Skeletal muscle cell (primary cell): Measurements from ENCODE around the gene SAMD1.

Experiments
- DNase-seq: peaks from one replicate; pipeline ENCODE4 v3.0.0-alpha.2; 2010; ENCODE audit warnings: low read depth
- H3K4me3 ChIP-seq: 2 replicates; pipeline ENCODE4 v1.5.1; 2011; ENCODE audit warnings: low read depth, mild to moderate bottlenecking, control low read depth, low read length, moderate library complexity

Gene SAMD1

DNA sequence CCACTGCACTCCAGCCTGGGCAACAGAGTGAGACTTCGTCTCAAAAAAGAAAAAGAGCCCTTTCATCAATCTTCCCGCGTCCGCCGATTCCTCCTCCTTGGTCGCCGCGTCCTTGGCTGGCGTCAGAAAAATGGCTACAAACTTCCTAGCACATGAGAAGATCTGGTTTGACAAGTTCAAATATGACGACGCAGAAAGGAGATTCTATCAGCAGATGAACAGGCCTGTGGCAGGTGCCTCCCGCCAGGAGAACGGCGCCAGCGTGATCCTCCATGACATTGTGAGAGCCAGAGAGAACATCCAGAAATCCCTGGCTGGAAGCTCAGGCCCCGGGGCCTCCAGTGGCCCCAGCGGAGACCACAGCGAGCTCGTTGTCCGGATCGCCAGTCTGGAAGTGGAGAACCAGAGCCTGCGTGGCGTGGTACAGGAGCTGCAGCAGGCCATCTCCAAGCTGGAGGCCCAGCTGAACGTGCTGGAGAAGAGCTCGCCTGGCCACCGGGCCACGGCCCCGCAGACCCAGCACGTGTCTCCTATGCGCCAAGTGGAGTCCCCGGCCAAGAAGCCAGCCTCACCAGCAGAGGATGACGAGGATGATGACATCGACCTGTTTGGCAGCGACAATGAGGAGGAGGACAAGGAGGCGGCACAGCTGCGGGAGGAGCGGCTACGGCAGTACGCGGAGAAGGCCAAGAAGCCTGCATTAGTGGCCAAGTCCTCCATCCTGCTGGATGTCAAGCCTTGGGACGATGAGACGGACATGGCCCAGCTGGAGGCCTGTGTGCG lies 20.1 kb downstream of the SAMD1 start:
- no peak for DNase-seq
- H3K4me3 ChIP-seq = no peak overlapping the region

GRCh38 chr19:14066134-14066533 lies 24.4 kb downstream of the SAMD1 start:
- DNase-seq = no peak
- no peak overlapping the region for H3K4me3 ChIP-seq

- DNase-seq = no peak
- H3K4me3 ChIP-seq = no peak overlapping the region
Measured at GRCh38 chr19:14063105-14063504, 27.4 kb downstream of the SAMD1 start.

DNA sequence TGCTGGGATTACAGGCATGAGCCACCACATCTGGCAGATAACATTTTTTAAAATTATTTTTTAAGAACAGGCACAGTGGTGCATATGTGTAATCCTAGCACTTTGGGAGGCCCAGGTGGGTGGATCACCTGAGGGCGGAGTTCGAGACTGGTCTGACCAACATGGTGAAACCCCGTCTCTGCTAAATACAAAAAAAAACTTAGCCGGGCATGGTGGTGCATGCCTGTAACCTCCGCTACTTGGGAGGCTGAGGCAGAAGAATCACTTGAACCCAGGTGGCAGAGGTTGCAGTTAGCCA lies 28.0 kb downstream of the SAMD1 start:
- H3K4me3 ChIP-seq = no peak overlapping the region
- DNase-seq = no peak

DNA sequence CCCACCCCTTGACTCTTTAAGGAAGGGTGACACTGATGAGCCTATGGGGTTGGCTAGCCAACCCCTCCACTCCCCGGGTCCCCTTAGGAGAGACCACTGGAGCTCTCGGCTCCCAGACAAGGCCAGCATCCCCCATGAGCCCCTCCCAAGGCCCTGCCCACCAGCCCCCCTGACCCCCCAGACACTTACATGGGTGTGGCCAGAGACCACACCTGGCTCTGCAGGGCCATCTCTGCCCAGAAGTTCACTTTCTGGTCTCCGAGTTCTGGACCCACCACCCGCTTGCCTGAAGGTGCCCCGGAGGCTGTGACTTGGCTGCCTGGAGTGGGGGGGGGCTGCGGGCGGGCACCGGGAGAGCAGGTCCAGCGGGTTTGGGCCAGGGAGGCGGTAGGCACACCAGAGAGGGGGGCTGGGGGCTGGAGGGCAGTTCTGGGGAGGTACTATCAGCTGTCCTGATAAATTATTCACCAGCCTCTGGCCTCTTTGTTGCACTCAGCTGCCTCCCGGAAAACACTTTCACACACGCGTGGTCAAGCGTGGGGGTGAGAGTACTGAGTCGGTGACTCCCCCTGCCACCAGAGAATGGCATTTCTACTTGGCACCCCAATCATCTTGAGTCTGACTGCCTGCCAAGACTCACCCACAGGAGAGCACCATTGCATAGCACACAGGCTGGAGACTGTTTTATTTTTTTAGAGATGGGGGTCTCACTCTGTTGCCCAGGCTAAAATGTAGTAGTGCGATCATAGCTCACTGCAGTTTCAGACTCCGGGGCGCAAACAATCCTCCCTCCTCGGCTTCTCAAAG lies 28.6 kb downstream of the SAMD1 start, which contains the start of gene PALM3:
Gene PALM3 (minus strand): TSS at position 326 of the 807 bp plus-strand sequence. CDS start 96 bp downstream, at position 230.
- H3K4me3 ChIP-seq = no peak within 1 kb of the TSS
- no peak for DNase-seq

GRCh38 chr19:14061081-14061749 lies 29.3 kb downstream of the SAMD1 start:
- no peak overlapping the region for H3K4me3 ChIP-seq
- no peak for DNase-seq

DNA sequence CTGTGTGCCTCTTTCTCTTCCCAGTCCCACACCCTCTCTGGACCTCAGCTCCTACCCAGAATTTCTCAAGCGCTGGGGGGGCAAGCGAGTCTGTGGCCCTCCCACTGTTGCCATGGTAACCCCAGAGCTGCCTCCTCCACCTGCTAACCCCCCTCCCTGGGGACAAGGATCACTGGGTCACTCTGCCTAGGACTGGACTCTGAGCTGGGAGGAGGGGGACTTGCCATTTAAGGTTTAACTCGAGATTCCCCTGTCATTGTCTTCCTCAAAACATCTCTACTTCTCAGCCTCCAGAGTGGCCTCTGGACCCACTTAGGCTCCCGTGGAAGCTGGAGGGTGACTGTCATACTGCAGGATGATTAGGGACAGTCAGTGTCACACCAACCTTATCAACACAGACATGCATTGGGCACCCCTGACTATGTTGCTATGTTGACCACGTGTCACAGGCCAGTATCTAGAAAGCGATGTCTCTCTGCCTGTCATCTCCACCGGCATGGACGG lies 30.8 kb downstream of the SAMD1 start:
- H3K4me3 ChIP-seq = no peak overlapping the region
- DNase-seq = no peak

DNA sequence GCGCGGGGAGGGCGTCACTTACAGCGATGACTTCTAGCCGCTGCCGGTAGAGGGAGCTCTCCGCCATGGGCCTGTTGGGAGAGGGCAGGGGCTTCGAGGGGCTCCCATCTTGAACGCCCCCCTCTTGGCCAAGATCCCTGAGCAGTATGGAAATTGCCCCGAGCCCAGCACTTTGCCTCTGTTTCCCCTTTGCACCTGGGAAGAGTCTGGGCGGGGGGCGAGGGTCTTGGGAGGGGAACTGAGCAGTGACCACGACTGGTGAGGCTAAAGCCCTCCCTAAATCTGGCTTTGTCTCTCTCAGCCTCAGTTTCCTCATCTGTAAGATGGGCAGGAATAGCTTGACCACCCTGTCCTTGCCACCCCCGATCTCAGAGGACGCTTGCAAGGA lies 31.5 kb downstream of the SAMD1 start:
- no peak for DNase-seq
- no peak overlapping the region for H3K4me3 ChIP-seq

GRCh38 chr19:14058182-14059092 lies 32.1 kb downstream of the SAMD1 start:
- no peak for DNase-seq
- no peak overlapping the region for H3K4me3 ChIP-seq

DNA sequence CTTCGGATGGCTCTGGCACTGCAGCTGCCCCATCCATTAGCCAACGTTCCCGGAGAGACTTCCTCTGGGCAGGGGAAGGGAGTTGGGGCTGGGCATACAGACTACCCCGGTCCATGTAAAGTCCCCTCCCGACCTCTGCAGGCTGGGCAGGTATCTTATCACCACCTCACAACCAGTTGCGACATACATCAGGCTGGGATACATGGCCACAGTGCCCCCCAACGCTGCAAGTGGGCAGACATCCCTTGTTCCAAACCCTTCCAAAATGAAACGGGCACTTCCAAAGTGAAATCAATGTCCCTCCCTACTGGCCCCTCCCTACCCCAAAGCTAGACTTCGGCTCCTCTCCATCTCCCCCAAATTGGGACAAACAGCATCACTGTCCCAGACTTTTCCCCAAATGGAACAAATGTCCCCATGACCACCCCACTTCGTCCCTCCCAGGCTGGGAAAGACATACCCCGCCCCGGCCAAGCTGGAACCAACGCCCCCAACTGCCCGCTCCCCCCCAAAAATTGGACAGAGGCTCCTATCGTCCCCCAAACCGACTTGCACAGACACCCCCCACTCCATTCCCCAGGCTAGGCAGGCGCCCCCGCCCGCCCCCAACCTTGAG lies 33.7 kb downstream of the SAMD1 start:
- no peak for DNase-seq
- peak overlapping the region; percentile 43 for H3K4me3 ChIP-seq

DNA sequence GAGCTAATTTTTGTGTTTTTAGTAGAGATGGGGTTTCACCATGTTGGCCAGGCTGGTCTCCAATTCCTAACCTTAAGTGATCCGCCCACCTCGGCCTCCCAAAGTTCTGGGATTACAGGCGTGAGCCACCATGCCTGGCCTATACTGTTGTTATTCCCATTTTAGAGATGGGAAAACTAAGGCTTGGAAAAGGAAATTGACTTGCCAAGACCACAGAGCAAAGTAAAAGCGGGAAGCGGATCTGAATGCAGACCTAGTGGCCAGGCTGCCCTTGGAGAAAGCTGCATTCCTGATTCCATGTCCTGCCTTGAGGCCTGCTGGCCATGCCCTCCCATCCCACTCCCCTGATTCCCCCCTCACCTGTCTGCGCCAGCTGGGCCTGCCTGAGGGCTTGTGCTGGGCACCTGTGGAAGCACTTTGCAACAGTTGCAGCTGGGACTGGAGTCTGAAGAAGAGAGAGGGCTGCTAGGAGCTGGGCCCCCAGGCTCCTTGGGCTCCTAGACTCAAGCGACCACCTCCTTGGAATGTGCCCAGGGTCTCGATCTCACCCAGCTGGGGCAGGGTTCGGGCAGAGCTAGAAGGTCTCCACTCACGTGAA lies 34.4 kb downstream of the SAMD1 start:
- no peak overlapping the region for H3K4me3 ChIP-seq

DNA sequence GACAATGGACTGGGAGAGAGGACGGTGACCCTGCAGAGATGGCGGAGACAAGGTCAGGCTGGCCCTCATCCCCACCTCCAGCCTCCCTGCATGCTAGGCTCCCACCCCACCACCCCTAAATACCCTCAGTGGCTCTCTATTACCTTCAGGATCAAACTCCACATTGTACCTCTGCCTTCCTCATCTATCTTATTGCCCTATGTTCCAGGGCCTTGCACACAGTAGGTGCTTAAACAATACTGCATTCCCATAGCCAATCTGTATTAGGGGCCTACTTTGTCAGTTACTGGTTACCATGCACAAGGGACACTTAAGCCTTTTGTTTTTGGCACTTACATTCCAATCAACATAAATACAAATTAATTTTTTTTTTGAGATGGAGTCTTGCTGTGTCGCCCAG lies 35.2 kb downstream of the SAMD1 start:
- DNase-seq = no peak
- H3K4me3 ChIP-seq = no peak overlapping the region

More for the DNA sequence above, 34.4 kb downstream of the SAMD1 start:
- no peak for DNase-seq

DNA sequence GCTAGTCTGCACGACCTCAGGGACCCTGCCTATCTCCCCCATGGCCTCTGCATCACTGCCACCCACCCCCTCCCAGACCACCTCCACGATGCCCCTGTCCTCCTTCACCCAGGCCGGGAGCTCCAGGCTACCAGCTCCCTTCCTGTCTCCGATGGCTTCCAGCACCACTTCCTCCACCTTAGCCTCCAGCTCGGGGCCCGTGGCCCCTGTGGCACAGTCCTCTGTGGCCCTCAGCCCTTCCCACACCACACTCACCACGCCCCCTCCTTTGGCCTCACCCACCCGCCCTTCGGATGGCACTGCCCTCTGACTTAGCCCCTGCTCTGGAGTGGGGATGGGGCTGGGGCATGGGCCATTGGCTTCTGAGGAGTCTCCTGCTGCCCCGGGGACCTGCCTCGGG lies 35.8 kb downstream of the SAMD1 start:
- DNase-seq = no peak
- H3K4me3 ChIP-seq = no peak overlapping the region

DNA sequence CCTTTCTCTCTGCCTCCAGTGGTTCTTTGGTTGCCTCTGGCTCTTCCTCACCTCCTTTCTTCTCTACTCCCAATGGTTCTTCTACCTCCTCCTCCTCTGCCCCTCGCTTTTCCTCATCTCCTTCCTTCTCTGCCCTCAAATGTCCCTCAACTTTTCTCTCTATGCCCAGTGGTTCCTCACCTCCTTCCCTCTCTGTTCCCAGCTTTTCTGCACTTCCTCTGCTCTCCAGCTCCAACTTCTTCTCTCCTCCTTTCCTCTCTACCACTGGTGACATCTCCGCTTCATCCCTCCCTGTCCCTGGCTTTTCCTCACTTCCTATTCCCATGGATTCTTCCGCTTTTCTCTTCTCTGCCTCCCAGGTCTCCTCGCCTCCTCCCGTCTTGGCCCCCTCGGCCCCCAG lies 36.5 kb downstream of the SAMD1 start:
- no peak for DNase-seq
- H3K4me3 ChIP-seq = no peak overlapping the region

DNA sequence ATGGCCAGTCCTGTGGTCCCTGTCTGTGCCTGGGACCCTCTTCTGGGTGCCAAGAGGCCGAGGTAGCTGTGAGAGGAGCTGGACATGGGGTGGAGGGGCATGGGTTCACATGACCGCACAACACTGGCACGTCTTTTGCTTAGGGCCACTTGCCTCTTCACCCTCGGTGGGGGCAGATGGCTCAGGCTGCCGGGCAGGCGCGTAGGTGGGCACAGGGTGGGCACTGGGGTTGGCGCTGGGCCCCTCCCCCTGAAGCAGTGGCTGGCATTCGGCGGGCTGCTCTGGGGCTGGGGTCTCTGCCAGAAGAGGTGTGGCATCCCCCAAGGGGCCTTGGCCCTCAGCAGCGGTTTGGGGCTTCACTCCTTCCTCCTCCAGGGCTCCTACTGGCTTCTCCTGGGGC lies 37.1 kb downstream of the SAMD1 start:
- no peak overlapping the region for H3K4me3 ChIP-seq
- DNase-seq = no peak

DNA sequence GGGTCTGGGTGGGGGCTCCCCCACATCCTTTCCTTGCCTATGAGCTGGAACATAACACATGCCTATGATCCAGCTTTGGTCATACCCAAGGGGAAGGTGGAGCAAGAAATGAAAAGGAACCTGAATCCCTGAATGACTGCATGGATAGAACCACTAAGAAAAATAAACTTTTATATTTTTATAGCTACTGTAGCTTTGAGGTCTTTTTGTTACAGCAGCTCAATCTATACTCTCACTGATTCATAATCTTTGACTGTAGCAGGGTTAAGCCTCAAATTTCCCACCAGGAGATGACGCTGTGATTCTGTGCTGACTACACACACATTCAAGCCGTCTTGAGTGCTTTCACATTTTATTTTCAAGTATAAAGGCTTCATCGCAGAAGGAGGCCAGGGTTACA lies 37.5 kb downstream of the SAMD1 start:
- H3K4me3 ChIP-seq = no peak overlapping the region
- DNase-seq = no peak

- no peak overlapping the region for H3K4me3 ChIP-seq
- DNase-seq = no peak
Measured at GRCh38 chr19:14052470-14052869, 38.1 kb downstream of the SAMD1 start.

DNA sequence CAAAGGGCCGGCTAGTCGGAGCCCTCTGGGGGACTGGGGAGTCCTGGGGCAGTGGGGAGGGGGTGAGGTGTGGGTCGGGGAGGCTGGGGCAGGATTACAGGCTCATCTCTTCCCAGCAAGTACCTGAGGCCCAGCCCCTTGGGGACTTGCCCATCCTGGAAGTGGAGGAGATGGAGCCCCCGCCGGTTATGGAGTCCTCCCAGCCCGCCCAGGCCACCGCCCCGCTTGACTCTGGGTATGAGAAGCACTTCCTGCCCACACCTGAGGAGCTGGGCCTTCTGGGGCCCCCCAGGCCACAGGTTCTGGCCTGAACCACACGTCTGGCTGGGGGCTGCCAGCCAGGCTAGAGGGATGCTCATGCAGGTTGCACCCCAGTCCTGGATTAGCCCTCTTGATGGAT lies 38.6 kb downstream of the SAMD1 start:
- H3K4me3 ChIP-seq = no peak overlapping the region
- no peak for DNase-seq
